K562 (cell line): Measurements from ENCODE around the gene ASB10. TPM values are rescaled to one million over a fixed set of nuclear protein-coding genes. Genes with fewer than 3 reads are reported as not detected.

Source experiments
- FOXJ2 ChIP-seq: fragments of 200-800 bp; sonication (Bioruptor generic); IDR thresholded peaks from 2 replicates; pipeline ENCODE4 v1.6.1; 2016; ENCODE audit warnings: missing genetic modification characterization, missing compliant biosample characterization
- HDAC1 ChIP-seq, 2 experiments: fragments of 450-650 bp; IDR thresholded peaks; 2 replicates each; pipeline ENCODE4 v1.6.1; 2016 to 2017; ENCODE audit warnings: inconsistent platforms in 1 of 2, mild to moderate bottlenecking in 1 of 2, moderate library complexity in 1 of 2
- HDAC2 ChIP-seq: fragments of 450-650 bp; IDR thresholded peaks from 2 replicates; pipeline ENCODE4 v1.6.1; 2016; ENCODE audit warnings: mild to moderate bottlenecking
- HNRNPL ChIP-seq: fragments of 200-400 bp; formaldehyde crosslinking; IDR thresholded peaks from 2 replicates; pipeline ENCODE4 v1.6.1; 2017; ENCODE audit warnings: low read depth, mild to moderate bottlenecking, low read length
- KDM2B ChIP-seq: fragments of 250-450 bp; sonication (Bioruptor Pico); IDR thresholded peaks from 2 replicates; pipeline ENCODE4 v1.8.0; 2021; ENCODE audit warnings: mild to moderate bottlenecking, moderate library complexity
- PTRF ChIP-seq: fragments of 450-650 bp; IDR thresholded peaks from 2 replicates; pipeline ENCODE4 v1.6.1; 2016; ENCODE audit warnings: mild to moderate bottlenecking, missing genetic modification characterization, missing compliant biosample characterization
- SNIP1 ChIP-seq: fragments of 450-650 bp; IDR thresholded peaks from 2 replicates; pipeline ENCODE4 v1.7.1; 2017; ENCODE audit warnings: low read depth, mild to moderate bottlenecking
- TCF3 ChIP-seq: sonication (generic); formaldehyde crosslinking; IDR thresholded peaks from 2 replicates; pipeline ENCODE4 v1.4.0; 2020; ENCODE audit warnings: mild to moderate bottlenecking, missing genetic modification reagents
- ZNF444 ChIP-seq: fragments of 250-450 bp; sonication (Bioruptor Pico); IDR thresholded peaks from 2 replicates; pipeline ENCODE4 v1.4.0; 2020; ENCODE audit warnings: mild to moderate bottlenecking, moderate library complexity
- ZNF766 ChIP-seq: fragments of 200-800 bp; sonication (Bioruptor generic); conservative IDR thresholded peaks from 2 replicates; pipeline ENCODE4 v1.6.1; 2016; ENCODE audit warnings: missing genetic modification characterization, missing compliant biosample characterization
- polyA plus RNA-seq, 8 experiments: library from polyadenylated mRNA; depleted of rRNA in 4 of 8; stranded (reverse) in 5 of 8; unstranded in 3 of 8; fragments of >200 nt; fragmentation: Nextera tagmentation in 2 of 8; fragmentation: Illumina TruSeq in 1 of 8; extraction: Ambion mirVana in 2 of 8; extraction: Trizol in 1 of 8; gene quantifications; 2 replicates each; pipeline versions ENCODE4 v1.2.1 to v1.2.3, GENCODE V29; 2011 to 2014; ENCODE audit warnings: inconsistent platforms in 1 of 8, missing spikeins in 1 of 8
- total RNA-seq, 7 experiments: library from RNA; depleted of rRNA in 6 of 7; stranded (reverse); fragments of >200 nt in 6 of 7; fragmentation: Illumina TruSeq in 2 of 7; extraction: Trizol in 2 of 7; gene quantifications; 2 replicates each; pipeline versions ENCODE4 v1.2.1 to v1.2.3, GENCODE V29; 2011 to 2021; ENCODE audit warnings: low replicate concordance in 1 of 7
- TF ChIP-seq, protein P1 (sequence below): fragments of 450-650 bp; IDR thresholded peaks from 2 replicates; pipeline ENCODE4 v1.6.1; 2016; ENCODE audit warnings: low read depth
- TF ChIP-seq, protein P2 (sequence below): fragments of 450-650 bp; IDR thresholded peaks from 2 replicates; pipeline ENCODE4 v1.6.1; 2016; ENCODE audit warnings: antibody characterized with exemption
- TF ChIP-seq, protein P3 (sequence below): sonication (generic); formaldehyde crosslinking; IDR thresholded peaks from 2 replicates; pipeline ENCODE4 v1.8.0; 2023; ENCODE audit warnings: mild to moderate bottlenecking, missing genetic modification reagents

ASB10 gene
- total and polyA plus RNA-seq, 9 of the 15 experiments (the other 6 are each of a cell fraction or from before 2014, with no cell fraction given): not detected

DNA sequence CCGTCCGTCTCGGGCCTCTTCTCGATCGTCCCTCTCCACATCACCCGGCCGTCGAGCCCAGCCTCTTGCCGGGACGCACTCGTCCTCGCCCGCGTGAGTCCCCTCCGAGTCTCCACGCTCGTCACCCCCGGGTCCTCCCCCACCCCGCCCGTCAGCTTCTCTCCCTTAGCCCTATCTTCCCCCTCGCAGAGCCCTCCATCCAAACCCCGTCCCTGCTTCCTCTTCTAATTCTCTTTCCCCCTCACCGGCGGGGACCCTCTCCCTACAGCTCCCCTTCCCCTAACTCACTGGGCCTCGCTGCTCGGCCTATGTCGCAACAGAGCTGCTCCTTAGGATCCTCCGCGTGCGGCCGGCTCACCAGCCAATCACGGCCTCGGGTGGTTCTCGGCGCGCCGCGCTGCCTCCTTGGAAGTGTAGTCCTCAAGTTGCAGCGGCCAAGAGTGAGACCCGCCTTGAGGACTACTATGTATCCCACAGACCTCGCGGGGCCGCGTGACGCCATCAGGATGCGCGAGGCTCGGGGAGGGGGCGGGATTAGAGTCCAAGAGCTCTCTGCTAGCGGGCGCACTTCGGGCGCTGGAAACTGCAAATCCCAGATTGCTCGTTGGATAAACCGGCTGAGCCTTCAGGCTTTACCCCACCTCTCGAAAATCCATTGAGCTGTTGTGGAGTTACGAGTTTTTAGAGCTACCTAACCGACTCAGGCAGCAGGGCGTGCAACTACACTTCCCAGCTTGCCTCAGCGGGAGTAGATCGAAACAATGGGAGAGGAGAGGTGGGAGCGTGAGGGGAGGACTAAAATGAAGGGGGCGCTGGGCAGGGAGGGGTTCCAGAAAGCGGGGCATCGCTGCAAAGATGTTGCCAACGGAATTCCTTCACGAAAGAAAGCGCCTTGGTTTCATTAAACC is 40.1 kb upstream of the ASB10 start, which contains the start of gene ABCF2 (continued):
- TF ChIP-seq, protein P1, sequence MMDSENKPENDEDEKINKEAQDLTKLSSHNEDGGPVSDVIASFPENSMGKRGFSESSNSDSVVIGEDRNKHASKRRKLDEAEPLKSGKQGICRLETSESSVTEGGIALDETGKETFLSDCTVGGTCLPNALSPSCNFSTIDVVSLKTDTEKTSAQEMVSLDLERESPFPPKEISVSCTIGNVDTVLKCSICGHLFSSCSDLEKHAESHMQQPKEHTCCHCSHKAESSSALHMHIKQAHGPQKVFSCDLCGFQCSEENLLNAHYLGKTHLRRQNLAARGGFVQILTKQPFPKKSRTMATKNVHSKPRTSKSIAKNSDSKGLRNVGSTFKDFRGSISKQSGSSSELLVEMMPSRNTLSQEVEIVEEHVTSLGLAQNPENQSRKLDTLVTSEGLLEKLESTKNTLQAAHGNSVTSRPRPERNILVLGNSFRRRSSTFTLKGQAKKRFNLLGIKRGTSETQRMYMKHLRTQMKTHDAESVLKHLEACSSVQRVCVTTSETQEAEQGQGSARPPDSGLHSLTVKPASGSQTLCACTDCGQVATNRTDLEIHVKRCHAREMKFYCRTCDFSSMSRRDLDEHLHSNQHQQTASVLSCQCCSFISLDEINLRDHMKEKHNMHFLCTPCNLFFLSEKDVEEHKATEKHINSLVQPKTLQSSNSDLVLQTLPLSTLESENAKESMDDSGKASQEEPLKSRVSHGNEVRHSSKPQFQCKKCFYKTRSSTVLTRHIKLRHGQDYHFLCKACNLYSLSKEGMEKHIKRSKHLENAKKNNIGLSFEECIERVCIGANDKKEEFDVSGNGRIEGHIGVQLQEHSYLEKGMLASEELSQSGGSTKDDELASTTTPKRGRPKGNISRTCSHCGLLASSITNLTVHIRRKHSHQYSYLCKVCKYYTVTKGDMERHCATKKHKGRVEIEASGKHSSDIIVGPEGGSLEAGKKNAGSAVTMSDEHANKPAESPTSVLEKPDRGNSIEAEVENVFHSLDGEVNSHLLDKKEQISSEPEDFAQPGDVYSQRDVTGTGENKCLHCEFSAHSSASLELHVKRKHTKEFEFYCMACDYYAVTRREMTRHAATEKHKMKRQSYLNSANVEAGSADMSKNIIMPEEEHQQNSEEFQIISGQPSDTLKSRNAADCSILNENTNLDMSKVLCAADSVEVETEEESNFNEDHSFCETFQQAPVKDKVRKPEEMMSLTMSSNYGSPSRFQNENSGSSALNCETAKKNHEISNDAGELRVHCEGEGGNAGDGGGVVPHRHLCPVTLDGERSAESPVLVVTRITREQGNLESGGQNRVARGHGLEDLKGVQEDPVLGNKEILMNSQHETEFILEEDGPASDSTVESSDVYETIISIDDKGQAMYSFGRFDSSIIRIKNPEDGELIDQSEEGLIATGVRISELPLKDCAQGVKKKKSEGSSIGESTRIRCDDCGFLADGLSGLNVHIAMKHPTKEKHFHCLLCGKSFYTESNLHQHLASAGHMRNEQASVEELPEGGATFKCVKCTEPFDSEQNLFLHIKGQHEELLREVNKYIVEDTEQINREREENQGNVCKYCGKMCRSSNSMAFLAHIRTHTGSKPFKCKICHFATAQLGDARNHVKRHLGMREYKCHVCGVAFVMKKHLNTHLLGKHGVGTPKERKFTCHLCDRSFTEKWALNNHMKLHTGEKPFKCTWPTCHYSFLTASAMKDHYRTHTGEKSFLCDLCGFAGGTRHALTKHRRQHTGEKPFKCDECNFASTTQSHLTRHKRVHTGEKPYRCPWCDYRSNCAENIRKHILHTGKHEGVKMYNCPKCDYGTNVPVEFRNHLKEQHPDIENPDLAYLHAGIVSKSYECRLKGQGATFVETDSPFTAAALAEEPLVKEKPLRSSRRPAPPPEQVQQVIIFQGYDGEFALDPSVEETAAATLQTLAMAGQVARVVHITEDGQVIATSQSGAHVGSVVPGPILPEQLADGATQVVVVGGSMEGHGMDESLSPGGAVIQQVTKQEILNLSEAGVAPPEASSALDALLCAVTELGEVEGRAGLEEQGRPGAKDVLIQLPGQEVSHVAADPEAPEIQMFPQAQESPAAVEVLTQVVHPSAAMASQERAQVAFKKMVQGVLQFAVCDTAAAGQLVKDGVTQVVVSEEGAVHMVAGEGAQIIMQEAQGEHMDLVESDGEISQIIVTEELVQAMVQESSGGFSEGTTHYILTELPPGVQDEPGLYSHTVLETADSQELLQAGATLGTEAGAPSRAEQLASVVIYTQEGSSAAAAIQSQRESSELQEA: no peak; the same call in 1 of the 2 replicates
- TF ChIP-seq TCF3 (CRISPR knock-in tag) (peak; percentile 10; the same call in 1 of the 2 replicates), HDAC1 (IDR thresholded peaks at IDR 0.05) (peak in 1 of 2 experiments; percentile 99; a peak in 2 of 4 replicates), ZNF444 (CRISPR knock-in tag) (no peak), SNIP1 (no peak), FOXJ2 (tag) (peak; percentile 62; the same call in 1 of the 2 replicates), PTRF (tag) (no peak), HNRNPL (no peak), ZNF766 (CRISPR knock-in tag) (peak; percentile 89), HDAC2 (peak; percentile 70), KDM2B (CRISPR knock-in tag) (peak; percentile 50; the same call in 1 of the 2 replicates)
- TF ChIP-seq, protein P2, sequence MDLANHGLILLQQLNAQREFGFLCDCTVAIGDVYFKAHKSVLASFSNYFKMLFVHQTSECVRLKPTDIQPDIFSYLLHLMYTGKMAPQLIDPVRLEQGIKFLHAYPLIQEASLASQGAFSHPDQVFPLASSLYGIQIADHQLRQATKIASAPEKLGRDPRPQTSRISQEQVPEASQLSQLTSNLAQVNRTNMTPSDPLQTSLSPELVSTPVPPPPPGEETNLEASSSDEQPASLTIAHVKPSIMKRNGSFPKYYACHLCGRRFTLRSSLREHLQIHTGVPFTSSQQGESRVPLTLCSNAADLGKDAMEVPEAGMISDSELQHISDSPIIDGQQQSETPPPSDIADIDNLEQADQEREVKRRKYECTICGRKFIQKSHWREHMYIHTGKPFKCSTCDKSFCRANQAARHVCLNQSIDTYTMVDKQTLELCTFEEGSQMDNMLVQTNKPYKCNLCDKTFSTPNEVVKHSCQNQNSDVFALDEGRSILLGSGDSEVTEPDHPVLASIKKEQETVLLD: peak; percentile 26; the same call in 1 of the 2 replicates
- TF ChIP-seq, protein P3, sequence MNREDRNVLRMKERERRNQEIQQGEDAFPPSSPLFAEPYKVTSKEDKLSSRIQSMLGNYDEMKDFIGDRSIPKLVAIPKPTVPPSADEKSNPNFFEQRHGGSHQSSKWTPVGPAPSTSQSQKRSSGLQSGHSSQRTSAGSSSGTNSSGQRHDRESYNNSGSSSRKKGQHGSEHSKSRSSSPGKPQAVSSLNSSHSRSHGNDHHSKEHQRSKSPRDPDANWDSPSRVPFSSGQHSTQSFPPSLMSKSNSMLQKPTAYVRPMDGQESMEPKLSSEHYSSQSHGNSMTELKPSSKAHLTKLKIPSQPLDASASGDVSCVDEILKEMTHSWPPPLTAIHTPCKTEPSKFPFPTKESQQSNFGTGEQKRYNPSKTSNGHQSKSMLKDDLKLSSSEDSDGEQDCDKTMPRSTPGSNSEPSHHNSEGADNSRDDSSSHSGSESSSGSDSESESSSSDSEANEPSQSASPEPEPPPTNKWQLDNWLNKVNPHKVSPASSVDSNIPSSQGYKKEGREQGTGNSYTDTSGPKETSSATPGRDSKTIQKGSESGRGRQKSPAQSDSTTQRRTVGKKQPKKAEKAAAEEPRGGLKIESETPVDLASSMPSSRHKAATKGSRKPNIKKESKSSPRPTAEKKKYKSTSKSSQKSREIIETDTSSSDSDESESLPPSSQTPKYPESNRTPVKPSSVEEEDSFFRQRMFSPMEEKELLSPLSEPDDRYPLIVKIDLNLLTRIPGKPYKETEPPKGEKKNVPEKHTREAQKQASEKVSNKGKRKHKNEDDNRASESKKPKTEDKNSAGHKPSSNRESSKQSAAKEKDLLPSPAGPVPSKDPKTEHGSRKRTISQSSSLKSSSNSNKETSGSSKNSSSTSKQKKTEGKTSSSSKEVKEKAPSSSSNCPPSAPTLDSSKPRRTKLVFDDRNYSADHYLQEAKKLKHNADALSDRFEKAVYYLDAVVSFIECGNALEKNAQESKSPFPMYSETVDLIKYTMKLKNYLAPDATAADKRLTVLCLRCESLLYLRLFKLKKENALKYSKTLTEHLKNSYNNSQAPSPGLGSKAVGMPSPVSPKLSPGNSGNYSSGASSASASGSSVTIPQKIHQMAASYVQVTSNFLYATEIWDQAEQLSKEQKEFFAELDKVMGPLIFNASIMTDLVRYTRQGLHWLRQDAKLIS (CRISPR knock-in tag): 0 out of 2 replicates have a peak, but pooled peaks have one; percentile 58
